Measurements from ENCODE around the gene GRAMD2B.

DNA sequence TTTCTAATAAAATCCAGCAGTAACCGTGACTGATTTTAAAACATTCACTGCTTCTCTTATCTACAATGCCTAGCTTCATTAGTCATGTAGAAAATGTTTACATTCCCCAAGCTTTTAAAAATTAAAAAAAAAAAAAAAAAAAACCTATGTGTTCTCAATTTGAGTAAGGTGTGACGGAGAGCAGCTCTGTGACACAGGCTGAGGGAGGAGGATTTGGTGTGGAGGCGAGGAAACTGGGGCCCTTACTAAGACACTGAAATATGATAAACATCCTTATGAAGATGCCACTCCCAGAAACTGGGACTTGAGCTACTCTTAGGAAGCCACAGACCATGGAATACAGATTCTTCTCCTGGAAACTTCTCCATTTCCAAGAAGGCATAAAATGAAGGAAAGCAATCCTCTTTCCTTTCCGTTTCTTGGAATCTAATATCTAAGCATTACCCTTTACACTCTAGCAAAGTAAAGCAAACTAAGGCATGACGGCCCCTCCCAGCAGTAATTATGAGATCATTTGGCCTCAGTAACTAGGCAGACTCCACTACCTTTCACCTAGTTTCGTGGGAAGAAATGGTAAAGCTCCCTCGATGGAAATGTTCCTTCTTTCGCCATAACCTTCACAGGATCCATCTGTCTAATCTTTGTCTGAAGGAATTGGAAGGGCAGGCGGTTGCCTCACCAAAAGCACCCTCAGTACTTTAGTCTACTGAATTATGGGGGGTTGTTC lies 23.5 kb downstream of the GRAMD2B start:
- TF ChIP-seq POLR2A (IDR thresholded peaks at IDR 0.05; ENCODE audit: low read length) (no peak), GATA1 (IDR thresholded peaks at IDR 0.05; ENCODE audit: low read depth, low read length) (no peak)
